Activated gamma-delta T cell (primary cell): ENCODE data around the gene CRAMP1.
"Not testable (repeated sequence)": the region's sequence is repeated elsewhere in the genome, so short reads cannot be mapped to it uniquely, and the experiment has no call there.

Experiments used
- DNase-seq: peaks from one replicate; lab custom pipeline; 2025; lab: John Stamatoyannopoulos, UW
- total RNA-seq, 2 donors: gene quantifications; one replicate each; lab custom pipeline; 2026; lab: John Stamatoyannopoulos, UW

Gene CRAMP1, protein sequence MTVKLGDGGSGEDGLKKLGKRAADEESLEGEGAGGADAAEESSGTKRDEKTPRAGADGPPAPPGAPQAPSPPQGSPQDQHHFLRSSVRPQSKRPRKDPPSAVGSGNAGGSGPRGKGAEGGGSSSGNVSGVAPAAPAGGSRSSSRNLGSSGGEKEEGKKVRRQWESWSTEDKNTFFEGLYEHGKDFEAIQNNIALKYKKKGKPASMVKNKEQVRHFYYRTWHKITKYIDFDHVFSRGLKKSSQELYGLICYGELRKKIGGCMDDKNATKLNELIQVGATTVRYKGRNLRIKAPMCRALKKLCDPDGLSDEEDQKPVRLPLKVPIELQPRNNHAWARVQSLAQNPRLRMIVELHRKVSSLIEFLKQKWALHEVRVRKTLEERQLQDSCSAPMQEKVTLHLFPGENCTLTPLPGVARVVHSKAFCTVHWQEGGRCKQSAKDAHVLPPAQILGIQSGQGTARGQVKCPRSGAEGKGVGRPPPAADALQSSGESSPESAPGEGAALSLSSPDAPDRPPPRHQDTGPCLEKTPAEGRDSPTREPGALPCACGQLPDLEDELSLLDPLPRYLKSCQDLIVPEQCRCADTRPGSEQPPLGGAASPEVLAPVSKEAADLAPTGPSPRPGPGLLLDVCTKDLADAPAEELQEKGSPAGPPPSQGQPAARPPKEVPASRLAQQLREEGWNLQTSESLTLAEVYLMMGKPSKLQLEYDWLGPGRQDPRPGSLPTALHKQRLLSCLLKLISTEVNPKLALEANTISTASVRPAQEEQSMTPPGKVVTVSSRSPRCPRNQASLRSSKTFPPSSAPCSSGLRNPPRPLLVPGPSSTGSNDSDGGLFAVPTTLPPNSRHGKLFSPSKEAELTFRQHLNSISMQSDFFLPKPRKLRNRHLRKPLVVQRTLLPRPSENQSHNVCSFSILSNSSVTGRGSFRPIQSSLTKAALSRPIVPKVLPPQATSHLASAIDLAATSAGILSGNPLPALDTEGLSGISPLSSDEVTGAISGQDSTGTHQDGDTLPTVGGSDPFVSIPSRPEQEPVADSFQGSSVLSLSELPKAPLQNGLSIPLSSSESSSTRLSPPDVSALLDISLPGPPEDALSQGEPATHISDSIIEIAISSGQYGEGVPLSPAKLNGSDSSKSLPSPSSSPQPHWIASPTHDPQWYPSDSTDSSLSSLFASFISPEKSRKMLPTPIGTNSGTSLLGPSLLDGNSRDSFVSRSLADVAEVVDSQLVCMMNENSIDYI (N-terminal part only)
- total RNA-seq: 29.4 to 33.5 reads per million in 2 donors

DNA sequence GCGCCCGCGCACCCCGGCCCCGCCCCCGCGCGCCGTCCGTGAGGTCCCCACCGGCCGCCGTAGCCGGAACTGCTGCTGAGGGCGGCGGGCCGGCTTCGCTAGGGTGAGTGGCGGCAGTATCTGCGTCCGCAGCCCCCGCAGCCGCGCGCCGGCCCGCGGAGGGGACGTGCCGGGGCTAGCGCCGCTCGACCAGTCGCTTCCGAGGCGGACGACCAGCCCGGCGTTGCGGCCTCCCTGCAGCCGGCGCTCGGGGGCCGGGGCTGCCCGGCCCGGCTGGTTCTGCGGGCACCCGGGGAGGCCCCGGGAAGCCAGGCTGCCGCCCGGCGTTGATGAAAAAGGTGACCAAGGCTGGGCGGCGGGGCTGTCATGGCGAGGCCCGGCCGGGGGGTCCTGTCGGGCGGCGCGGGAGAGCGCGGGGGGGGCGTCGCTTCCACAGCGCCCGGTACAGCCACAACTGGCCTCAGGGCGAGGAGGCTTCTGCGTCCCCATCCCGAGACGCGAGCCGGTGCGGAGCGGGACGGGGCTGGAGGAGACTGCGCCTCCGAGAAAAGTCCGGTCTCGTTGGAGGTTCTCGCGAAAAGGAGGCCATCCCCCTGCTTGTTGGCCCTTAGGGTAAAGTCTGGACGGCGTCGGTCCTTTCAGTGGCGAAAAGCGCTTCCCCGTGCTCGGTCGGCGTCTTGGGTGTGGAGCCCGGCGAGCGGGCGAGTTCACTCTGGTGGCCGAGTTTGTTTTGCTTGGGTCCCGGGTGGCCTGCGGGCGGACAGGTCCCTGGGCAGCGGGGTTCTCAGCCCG is at the start of gene CRAMP1:
CRAMP1 (plus strand) TSS at position 41 of the 792 bp plus-strand sequence. CDS start 2,280 bp downstream, outside the sequence.
- DNase-seq: no peak

DNA sequence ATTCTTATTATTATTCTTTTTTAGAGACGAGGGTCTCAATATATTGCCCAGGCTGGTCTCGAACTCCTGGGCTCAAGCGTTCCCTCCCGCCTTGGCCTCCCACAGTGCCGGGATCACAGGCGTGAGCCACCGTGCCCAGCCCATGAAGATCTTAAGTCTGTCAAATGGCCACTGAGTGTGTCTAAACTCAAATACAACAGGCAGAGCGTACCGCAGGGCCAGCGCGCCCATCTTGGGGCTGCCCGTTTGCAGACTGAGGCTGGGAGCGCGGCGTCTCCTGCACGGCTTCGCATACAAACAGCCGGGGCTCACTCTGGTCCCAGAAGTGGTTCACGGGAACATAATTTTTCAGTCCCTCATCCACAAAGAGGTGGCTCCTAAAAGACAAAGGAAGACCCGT is 48.4 kb upstream of the CRAMP1 start:
- no peak for DNase-seq

DNA sequence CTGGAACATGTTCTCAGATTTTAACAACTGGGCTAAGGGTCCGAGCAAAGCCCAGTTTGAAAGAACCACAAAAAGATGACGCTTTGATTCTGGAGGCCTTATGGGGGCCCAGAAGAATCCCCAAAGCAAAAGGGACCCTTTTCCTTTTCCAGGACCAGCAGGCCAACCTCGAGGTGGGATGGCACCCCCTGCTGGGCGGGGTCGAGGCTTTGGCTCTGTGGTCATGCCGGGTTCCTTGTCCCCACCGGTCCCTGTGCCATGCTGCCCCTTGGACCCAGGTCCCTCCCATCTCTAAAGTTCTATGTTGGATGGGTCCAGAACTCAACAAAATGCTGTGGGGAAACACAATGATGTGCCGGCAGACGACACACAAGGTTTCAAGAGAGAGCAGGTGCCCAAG is 47.8 kb upstream of the CRAMP1 start:
- no peak for DNase-seq

DNA sequence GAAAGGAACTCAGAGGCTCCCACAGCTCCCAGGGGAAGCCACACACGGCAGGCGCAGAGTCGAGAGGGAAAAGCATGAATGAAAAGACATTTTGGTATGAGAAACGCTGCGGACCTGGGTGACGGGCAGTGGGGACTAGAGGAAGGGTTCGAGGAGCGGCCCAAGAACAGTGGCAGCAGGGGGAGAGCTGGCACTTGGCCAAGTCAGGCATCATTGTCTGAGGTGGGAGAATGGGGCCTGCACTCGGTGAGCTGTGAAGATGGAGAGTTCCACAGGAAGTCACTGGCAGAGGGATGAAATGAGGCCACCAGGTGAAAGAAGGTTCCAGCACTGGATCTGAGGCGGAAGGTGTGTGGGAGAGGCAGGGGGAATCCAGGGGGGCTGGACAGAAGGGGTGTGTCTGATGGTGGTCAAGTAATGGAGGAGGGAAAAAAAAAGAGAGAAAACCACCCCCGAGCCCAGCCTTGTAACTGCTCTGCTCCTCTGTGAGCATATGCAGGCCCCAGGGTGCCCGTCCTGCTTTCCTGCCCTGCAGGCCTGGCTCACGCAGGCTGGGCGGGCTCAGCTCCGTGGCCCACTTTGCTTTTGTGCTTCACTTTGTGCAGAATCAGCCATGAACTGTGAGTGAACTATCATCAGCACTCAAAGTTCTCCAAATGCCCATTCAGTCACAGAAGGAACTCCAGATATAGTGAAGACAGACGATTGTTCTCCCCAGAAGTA is 46.9 kb upstream of the CRAMP1 start:
- DNase-seq: no peak

DNA sequence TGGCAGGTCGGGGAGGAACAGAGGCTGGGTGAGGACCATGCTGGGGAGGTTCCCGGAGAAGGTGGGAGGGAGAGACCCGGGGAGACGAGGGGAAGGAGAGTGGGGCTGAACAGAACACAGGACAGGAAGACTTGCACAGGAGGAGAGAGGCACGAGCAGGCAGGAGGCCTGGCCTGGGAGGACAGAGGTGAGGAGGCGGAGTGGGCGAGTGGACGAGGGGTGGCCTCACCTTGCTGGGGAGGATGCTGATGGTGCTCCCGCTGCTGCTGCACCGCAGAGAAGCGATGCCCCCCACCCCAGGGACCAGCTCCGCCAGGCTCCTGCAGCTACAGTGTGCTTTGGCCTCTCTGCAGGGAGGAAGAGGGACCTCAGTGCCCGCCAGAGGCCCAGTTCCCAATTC is 44.2 kb upstream of the CRAMP1 start:
- DNase-seq: no peak

DNA sequence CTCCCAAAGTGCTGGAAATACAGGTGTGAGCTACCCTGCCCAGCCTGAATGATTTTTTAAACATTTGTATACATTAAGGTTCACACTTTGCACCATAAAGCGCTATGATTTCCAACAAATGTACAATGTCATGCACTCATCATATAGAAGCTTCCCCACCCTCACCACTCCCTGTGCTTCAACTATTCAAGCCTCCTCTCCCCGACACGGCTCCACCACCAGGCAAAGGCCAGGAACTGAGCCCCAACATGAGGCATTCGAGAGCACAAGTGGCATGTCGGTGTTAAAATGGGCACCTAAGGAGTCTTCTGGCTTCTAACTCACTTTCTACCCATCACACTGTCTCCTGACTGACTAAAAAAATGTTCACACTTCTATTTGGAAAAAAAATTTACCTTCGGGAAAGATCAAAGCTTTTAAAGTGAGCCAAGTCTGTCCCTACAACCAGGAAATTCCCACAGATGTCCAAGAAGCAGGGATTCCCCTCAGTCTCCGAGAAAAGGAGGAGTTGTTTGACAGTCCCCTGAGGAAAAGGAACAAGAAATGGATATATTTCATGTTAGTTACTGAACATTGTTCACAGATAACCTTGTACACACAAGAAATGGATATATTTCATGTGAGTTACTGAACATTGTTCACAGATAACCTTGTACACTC is 41.0 kb upstream of the CRAMP1 start:
- no peak for DNase-seq

DNA sequence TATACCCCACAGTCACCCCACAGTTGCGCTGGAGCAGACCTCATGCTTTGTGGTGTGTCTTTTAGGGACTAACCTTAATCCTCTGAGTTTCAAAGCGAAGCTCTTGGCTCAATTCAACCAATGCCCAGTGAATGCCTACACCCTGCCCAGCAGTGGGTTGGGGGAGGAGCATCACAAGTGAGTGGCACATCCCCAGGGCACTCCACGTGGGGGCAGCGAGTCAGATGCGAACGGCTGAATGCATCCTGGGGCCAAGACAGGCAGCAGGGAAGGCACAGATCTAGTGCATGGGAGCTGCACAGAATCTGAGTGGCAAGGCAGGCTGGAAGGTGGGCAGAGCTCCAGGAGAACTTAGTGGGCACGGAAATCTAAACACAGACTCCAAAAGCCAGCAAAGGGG is 39.5 kb upstream of the CRAMP1 start:
- no peak for DNase-seq

DNA sequence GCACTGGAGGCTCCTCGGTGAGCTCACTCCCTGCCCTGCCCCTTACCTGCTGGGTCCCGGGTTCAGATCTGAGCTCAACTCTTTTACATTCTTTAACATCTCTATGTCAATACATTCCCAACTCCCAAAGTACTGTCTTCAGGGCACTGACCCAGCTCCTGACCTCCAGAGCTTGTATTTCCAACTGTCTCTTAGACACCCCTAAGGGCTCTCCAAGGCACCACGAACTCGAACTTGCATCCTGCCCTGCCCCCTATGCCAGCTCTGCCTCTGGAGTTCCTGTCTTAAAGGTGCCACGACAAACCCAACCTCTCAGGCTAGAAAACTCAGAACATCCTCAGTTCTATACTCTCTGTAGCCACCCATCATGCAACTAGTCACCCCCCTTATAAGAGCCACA is 38.9 kb upstream of the CRAMP1 start:
- DNase-seq: no peak

DNA sequence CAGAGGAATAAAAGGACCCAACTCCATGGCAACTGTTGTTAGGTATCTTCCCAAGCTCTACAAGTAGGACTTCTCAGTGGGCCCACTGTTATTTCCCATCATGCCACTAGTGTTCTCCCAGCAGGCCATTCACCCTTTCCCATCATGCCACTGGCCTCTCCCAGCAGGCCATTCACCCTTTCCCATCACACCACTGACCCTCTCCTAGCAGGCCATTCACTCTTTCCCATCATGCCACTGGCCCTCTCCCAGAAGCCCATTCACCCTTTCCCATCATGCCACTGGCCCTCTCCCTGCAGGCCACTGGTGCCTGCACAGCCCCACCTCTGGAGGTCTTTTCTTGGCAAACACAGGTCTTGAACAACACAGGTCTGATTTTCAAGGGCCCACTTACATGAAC is 36.6 kb upstream of the CRAMP1 start:
- no peak for DNase-seq

DNA sequence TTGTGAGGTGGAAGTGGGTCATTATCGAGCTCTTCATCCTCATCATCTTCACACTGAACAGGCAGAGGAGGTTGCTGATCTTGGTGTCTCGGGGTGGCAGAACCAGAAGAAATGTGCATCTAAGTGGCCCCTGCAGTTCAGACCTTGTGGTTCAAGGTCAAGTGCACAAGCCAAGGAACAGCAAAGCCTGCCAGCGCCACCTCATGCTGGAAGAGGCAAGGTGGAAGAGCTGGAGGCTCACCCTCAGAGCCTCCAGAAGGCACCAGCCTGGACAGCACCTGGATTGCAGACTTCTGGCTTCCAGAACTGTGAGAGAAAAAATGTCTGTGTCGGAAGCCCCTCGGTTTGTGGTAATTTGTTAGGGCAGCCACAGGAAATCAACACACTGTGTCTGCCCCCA is 32.9 kb upstream of the CRAMP1 start:
- DNase-seq: no peak

DNA sequence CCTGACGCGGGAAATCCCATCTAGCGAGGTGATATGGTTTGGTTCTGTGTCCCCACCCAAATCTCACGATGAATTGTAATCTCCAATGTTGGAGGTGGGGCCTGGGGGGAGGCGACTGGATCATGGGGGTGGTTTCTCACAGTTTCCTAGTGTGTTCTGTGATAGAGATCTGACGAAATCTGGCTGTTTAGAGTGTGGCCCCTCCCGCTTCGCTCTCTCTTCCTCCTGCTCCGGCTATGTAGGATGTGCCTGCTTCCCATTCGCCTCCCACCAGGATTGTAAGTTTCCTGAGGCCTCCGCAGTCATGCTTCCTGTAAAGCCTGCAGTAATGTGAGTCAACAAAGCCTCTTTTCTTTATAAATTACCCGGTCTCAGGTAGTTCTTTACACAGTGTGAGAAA is 31.9 kb upstream of the CRAMP1 start:
- no peak for DNase-seq

DNA sequence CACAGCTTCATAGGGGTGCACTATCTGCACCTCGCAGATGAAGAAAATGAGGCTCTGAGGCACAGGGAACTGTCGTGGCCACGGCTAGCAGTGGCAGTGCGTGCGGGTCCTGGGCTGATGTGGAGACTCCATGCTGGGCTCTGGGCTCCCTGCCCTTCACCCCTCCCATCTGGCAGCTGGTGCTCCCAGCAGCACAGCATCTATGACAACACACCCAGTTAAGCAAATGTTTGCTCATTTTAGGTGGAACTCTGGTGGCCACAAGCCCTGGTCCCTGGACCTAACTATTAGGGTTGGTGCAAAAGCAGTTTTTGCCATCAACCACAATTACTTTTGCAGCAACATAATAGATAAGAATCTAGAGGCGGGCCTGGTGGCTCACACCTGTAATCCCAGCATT is 31.2 kb upstream of the CRAMP1 start:
- no peak for DNase-seq

DNA sequence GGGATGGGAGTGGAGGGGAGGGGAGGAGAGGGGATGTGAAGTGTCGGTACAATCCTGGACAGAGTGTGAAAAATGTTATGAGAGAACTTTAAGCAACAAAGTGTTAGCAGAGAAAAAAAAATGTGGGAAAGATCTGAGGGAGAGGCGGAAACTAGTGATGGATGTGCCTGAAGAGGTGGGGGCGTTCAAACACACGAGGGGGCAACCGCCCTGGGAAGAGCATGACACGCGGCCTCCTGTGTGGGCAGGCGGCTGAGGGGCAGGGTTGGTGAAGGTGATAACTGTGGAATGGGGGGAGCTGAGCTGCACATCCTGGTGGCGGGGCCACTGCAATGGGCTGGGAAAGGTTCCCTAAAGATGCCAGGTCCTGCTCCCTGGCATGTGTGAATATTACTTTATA is 30.4 kb upstream of the CRAMP1 start:
- DNase-seq: no peak

DNA sequence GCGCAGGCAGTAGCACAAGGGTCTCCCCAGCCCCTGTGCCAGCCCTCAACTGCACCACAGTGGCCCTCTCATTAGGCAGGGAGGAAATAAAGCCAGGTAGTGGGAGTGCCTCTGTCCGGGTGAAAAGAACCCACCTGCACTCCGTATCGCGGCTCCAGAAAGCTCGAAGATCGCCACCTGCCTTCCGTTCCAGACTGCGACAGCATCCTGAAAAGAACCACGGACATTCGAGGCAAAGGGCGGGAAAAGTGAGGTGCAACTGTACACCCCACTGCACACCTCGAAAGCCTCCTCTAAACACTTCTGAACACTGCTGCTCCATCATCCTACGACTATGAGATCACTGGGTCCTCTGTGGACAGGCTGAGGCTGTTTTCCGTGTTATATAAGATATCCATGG is 29.0 kb upstream of the CRAMP1 start:
- DNase-seq: no peak

DNA sequence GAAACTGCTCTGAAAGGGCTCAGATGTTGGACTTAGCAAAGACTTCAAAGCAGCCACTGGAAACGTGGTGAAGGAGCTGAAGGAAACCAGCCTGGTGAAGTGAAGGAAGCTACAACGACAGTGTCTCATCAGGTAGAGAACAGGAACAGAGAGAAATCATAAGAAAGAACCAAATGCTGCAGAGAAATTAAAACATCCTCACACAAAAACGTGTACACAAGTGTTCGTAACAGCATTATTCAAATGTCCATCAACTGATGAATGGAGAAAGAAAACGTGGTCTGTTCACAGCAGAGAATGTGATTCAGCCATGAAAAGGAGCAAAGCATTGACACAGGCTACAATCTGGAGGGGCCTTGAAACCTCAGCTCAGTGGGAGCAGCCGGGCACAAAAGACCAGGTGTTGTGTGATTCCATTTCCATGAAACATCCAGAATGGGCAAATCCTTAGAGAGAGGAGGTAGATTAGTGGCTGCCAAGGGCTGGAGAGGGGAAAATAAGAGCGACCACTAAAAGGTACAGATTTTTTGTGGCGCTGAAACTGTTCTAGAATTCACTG is 27.2 kb upstream of the CRAMP1 start:
- DNase-seq: no peak

DNA sequence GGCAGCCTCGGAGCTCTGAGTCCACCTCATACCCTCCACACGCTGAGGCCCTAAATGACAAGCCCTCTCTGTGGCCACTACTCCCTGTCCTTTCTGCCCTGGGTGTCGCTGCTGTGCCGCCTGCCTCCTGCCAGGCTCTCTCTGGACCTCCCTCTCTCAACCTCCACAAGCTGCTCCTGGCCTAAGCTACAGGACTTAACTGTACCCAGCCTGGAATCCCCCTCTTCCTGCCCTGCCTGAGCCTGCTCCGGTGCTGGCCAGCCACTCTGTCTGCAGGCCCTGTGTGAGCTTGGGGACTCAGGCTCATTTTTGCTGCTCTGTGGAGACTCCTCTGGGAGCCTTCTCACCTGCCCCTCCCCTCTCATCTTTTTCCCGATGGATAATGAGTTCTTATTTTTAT is 21.8 kb upstream of the CRAMP1 start:
- no peak for DNase-seq

DNA sequence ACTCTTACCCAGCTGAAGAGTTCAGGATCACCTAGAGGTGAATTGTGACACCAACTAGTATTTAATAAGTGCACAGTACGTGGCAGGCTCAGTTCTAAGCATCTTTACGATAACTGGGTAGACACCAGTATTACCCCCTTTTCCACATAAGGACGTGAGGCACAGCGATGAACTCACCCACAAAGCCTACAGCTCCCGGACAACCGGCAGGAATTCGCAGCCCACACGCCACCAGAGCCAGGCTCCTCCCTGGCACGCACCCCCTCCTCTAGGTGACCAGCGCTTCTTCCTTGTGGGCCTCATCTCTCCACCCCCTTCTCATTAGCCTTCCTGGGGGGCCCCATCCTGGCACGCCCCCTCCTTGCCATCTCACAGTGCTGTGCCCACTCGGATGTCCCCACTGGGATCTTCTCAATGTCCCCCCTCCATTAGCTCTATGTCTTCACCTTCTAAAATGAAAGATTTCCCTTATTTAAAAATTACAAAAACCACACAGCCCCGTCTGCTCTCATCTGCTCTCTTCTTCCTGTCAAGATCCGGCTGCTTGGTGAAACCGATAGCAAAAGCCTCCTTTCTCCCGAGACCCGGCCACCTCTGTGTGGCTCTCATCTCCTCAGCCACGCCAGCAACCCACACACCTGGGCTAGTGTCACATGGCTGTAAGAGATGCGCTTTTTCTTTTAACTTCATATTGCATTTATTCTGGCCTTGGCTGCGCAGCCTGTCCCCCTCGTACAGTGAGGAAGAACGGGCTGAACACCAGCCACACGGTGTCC is 21.0 kb upstream of the CRAMP1 start:
- no peak for DNase-seq

DNA sequence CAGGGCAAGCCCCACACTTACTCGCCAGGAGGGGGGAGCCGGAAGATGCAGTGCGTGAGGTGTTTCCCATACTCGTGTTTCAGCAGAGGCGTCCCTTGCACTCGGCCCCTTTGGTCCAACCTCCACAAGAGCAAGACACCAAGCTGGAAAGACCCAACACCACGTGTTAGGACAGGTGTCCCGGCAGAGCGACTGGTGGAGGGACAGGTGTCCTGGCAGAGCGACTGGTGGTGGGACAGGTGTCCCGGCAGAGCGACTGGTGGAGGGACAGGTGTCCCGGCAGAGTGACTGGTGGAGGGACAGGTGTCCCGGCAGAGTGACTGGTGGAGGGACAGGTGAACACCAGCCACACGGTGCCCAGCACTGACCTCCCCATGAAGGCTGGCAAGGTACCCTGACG is 19.7 kb upstream of the CRAMP1 start:
- no peak for DNase-seq

DNA sequence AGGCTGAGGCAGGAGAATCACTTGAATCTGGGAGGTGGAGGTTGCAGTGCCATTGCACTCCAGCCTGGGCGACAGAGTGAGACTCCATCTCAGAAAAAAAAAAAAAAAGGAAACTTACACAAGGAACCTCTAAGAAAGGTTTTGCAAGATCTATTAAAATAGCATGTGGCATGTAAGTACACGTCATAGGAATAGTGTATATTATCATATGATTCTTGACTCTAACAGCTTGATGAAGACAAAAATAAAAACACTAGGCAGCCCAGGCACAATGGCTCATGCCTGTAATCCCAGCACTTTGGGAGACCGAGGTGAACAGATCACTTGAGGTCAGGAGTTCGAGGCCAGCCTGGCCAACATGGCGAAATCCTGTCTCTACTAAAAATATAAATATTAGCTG is 16.6 kb upstream of the CRAMP1 start:
- not testable (repeated sequence) for DNase-seq
